HG03565 (cell line): ENCODE results near the gene SKP2.
"Not testable (repeated sequence)": the region's sequence is repeated elsewhere in the genome, so short reads cannot be mapped to it uniquely, and the experiment has no call there.

ENCODE experiments used
- ATAC-seq: cut with Tn5 transposase; IDR thresholded peaks from one replicate; pipeline ENCODE4 v1.9.1; 2021; ENCODE audit warnings: mild to moderate bottlenecking, moderate library complexity; ENCODE audit not compliant: unreplicated experiment

Gene SKP2

GRCh38 chr5:36156121-36156601, 4.2 kb downstream of the SKP2 start:
- no peak for ATAC-seq

- ATAC-seq = no peak
These were observed 4.7 kb downstream of the SKP2 start for GRCh38 chr5:36156619-36157018.

GRCh38 chr5:36158144-36158543, 6.2 kb downstream of the SKP2 start:
- no peak for ATAC-seq

GRCh38 chr5:36160617-36161016, 8.7 kb downstream of the SKP2 start:
- no peak for ATAC-seq

- no peak for ATAC-seq
These were observed 9.4 kb downstream of the SKP2 start for GRCh38 chr5:36161361-36161760.

- no peak for ATAC-seq
These were observed 11.0 kb downstream of the SKP2 start for GRCh38 chr5:36162810-36163486.

- ATAC-seq = no peak
These were observed 12.6 kb downstream of the SKP2 start for GRCh38 chr5:36164461-36164860.

- ATAC-seq = no peak
These were observed 16.8 kb downstream of the SKP2 start for GRCh38 chr5:36168737-36169136.

GRCh38 chr5:36170832-36171424, 19.0 kb downstream of the SKP2 start:
- no peak for ATAC-seq

GRCh38 chr5:36172599-36172998, 20.7 kb downstream of the SKP2 start:
- ATAC-seq = no peak

GRCh38 chr5:36173426-36173825, 21.5 kb downstream of the SKP2 start:
- no peak for ATAC-seq

- ATAC-seq = no peak
These were observed 22.2 kb downstream of the SKP2 start for GRCh38 chr5:36174119-36174518.

GRCh38 chr5:36175043-36175442, 23.1 kb downstream of the SKP2 start:
- no peak for ATAC-seq

- ATAC-seq = peak; percentile 89
These were observed 25.2 kb downstream of the SKP2 start for GRCh38 chr5:36177154-36177553.

- no peak for ATAC-seq
These were observed 26.0 kb downstream of the SKP2 start for GRCh38 chr5:36177715-36178523.

GRCh38 chr5:36178524-36178890, 26.6 kb downstream of the SKP2 start:
- ATAC-seq = no peak

- no peak for ATAC-seq
These were observed 28.0 kb downstream of the SKP2 start for GRCh38 chr5:36179950-36180349.

GRCh38 chr5:36180556-36181350, 28.8 kb downstream of the SKP2 start:
- ATAC-seq = no peak

GRCh38 chr5:36181774-36182173, 29.9 kb downstream of the SKP2 start:
- ATAC-seq = no peak

GRCh38 chr5:36184408-36184807, 32.5 kb downstream of the SKP2 start:
- not testable (repeated sequence) for ATAC-seq

- ATAC-seq = no peak
These were observed 41.8 kb downstream of the SKP2 start for GRCh38 chr5:36193746-36194145.
